Measurements from ENCODE around the gene CCDC134. TPM values are rescaled to one million over a fixed set of nuclear protein-coding genes. Genes with fewer than 3 reads are reported as not detected.
"Not testable (repeated sequence)": the region's sequence is repeated elsewhere in the genome, so short reads cannot be mapped to it uniquely, and the experiment has no call there.

Gene CCDC134
- total RNA-seq, 1 donor from 2014 or later = 19.7 TPM

DNA sequence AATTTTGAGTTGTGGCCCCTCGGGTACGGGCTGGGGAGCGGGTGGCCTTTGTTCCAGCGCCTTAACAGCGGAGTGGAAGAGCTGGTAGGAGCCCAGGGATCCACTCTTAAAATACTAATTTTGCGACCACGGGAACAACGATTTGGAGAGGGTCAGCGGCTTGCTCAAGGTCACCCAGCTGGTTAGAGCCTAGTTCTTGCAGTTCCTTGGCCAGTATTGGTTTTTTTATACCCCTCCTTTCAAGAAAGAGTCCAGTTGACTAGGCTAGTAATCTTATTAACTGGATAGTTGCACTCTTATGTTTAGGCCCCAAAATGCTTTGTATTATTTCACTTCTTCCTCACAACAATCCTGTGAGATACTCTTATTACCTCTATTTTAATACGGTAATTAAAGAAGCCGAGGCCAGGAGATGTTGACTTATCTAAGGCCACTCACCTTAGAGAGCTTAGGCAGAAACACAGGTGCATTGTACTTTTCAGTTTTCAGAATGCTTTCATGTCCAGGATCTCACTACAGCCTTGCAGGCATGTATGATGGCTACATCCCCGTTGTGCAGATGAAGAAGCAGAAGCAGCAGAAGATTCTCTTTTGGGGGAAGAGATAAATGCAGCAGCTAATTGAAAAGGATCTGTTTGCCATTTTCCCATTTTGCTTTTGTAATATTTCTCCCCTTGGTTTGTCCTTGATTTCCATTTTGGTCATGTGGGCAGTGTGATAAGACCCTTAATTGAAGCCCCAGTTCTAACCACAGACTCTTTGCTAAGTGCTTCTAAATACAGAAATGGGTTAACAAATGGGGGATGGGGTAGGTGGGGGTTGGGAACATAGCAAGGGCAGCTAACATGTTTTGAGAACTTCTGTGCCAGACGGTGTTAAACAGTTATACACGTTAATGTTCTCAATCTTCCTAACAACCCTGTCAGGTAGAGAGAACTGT, 33.8 kb downstream of the CCDC134 start:
- peaks cover 71% of the 10 kb centered on the region for H3K36me3 Mint-ChIP-seq (ENCODE audit: low read depth)

DNA sequence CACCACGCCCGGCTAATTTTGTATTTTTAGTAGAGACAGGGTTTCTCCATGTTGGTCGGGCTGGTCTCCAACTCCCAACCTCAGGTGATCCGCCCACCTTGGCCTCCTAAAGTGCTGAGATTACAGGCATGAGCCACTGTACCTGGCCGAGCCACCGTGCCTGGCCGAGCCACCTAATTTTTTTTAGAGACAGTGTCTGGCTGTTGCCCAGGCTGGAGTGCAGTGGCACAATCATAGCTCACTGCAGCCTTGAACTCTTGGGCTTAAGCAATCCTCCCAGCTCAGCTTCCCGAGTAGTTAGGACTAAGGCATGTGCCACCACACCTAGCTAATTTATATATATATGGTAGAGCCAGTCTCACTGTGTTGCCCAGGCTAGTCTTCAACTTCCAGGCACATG, 35.0 kb downstream of the CCDC134 start:
- peak overlapping the region; percentile 46 for H3K27ac Mint-ChIP-seq
- not testable (repeated sequence) for H3K27me3 Mint-ChIP-seq, H3K9me3 Mint-ChIP-seq, H3K4me3 Mint-ChIP-seq, DNase-seq
- H3K36me3 Mint-ChIP-seq (ENCODE audit: low read depth) = peaks cover 73% of the 10 kb centered on the region
- intact Hi-C loops (cut with micrococcal nuclease) = loop anchor here (10.0 kb wide), 1 partner anchor 239 kb away; the partner anchor contains the start of genes NAGA, PHETA2 and SMDT1
- H3K4me1 Mint-ChIP-seq = peaks cover 62% of the 10 kb centered on the region

More for the DNA sequence above, 33.8 kb downstream of the CCDC134 start:
- Mint-ChIP-seq H3K27me3 (peaks cover 2% of the 10 kb centered on the region), H3K27ac (peak overlapping the region; percentile 97), H3K4me1 (peaks cover 55% of the 10 kb centered on the region), H3K4me3 (peak overlapping the region; percentile 99), H3K9me3 (peaks cover 8% of the 10 kb centered on the region)
- intact Hi-C loops (cut with micrococcal nuclease) = loop anchor here (1.0 to 10.0 kb wide), 3 partner anchors 9 to 241 kb away; partner anchors contain the start of genes NAGA, PHETA2 and SMDT1
- peak; percentile 70 for DNase-seq

DNA sequence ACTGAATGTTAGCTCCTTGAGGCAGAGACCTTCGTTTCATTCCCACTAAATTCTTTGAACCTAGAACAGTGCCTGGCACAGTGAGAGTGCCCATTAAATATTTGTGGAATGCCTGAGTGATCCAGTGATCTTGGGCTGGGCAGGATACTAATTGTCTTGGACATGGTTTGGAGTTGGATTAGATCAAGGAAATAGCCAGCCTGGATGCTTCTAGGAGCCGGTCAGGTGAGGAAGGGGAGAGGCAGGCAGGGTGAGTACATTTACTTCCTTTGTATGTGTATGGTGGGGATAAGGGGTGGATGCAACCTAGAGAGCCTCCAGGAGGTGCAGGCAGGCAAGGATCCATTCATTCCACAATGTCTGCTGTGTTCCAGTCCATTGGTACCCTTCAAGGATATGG, 36.1 kb downstream of the CCDC134 start:
- H3K9me3 Mint-ChIP-seq = peaks cover 8% of the 10 kb centered on the region
- H3K4me1 Mint-ChIP-seq = peaks cover 64% of the 10 kb centered on the region
- no peak for DNase-seq
- H3K27ac Mint-ChIP-seq = peak overlapping the region; percentile 46
- peak overlapping the region; percentile 17 for H3K4me3 Mint-ChIP-seq
- peaks cover 74% of the 10 kb centered on the region for H3K36me3 Mint-ChIP-seq (ENCODE audit: low read depth)
- H3K27me3 Mint-ChIP-seq = peaks cover 2% of the 10 kb centered on the region
- intact Hi-C loops (cut with micrococcal nuclease) = loop anchor here (10.0 kb wide), 1 partner anchor 238 kb away; the partner anchor contains the start of genes NAGA, PHETA2 and SMDT1

DNA sequence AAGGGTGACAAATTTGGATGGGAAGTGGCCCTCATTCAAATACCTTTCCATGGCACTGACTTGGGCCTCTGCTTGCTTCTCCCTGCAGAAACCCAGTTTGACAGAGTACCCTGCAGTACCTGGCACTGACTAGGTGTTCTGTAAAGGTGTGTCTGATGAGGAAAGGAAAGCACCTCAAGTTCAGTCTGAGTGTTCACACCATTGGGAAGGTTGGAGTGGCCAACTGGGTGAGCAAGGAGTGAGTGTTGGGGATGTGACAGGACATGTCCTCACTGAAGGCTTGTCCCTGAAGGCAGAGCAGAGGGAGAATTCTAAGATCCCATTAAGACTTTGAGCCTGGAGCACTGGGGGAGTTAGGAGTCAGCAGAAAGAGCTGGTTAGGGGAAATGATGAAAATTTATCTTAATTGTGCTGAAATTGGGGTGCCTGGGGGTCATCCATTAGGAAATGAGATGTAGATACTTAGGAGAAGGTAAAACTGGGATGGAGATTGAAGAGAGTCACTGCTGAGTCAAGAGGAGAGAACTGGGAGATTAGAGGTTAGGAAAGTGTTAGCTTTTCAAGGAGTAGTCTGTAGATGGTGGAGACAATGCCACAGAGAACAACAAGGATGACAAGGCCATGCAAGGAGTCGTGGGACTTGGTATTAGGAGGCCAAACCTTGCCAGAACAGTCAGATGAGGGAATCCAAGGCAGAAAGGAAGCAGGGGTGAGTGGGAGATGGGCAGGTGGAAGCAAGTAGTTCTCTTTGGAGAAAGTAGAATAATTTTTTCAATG, 38.6 kb downstream of the CCDC134 start:
- Mint-ChIP-seq H3K9me3 (peaks cover 8% of the 10 kb centered on the region), H3K36me3 (ENCODE audit: low read depth) (peaks cover 71% of the 10 kb centered on the region), H3K27ac (peak overlapping the region; percentile 71), H3K27me3 (no peaks in the 10 kb centered on the region), H3K4me3 (peak overlapping the region; percentile 15), H3K4me1 (peaks cover 70% of the 10 kb centered on the region)
- no peak for DNase-seq
- intact Hi-C loops (cut with micrococcal nuclease) = loop anchor here (10.0 kb wide), 1 partner anchor 236 kb away; the partner anchor contains the start of genes NAGA, PHETA2 and SMDT1

DNA sequence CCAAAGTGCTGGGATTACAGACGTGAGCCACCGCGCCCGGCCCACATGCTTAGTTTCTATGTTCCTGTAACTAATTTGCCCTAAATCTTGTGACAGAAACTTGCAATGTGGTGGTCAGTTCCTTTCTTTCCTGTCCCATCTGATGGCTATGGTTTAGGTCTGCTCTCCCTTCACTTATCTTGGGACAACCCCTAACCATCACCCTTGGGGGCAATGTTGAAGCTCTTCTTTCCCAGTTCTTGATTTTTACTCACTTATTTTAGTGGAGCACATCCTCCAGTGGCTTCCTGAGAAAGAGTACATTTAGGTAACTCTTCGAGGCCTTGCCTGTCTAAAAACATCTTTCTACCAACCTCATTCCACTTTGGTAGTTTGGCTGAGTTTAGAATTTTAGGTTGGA, 39.7 kb downstream of the CCDC134 start:
- Mint-ChIP-seq H3K4me3 (no peak overlapping the region), H3K4me1 (peaks cover 69% of the 10 kb centered on the region), H3K27ac (no peak overlapping the region), H3K9me3 (peaks cover 8% of the 10 kb centered on the region), H3K36me3 (ENCODE audit: low read depth) (peaks cover 68% of the 10 kb centered on the region), H3K27me3 (no peaks in the 10 kb centered on the region)
- intact Hi-C loops (cut with micrococcal nuclease) = no loop called here
- no peak for DNase-seq

DNA sequence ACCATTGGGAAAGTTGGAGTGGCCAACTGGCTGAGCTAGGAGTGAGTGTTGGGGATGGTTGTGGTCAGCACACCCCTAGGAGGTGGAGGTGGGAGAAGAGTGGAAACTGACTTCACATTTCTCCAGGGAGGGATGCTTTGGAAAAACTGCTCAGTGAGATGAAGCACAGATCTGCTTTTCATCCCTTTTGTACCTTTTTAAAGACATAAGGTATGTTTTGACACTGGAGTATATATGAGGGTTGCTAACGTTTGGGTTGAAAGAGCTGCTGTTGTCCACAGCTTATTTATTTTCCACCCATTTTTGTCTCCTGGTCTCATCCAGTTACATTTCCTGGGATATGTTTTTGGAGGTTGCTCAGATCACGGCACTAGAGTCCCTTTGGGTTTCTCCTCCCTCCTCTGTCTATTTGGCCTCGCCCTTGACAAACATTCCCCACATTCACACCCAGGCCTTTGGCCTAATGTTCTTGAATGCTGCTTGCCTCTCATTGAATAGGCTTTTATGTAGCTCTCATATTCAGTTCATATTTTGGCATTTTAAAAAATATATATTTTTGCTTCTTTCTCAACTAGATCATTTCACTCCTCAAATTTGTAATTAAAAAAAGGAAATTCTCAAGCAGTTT, 40.7 kb downstream of the CCDC134 start:
- H3K27ac Mint-ChIP-seq = peak overlapping the region; percentile 71
- H3K9me3 Mint-ChIP-seq = peaks cover 5% of the 10 kb centered on the region
- intact Hi-C loops (cut with micrococcal nuclease) = no loop called here

DNA sequence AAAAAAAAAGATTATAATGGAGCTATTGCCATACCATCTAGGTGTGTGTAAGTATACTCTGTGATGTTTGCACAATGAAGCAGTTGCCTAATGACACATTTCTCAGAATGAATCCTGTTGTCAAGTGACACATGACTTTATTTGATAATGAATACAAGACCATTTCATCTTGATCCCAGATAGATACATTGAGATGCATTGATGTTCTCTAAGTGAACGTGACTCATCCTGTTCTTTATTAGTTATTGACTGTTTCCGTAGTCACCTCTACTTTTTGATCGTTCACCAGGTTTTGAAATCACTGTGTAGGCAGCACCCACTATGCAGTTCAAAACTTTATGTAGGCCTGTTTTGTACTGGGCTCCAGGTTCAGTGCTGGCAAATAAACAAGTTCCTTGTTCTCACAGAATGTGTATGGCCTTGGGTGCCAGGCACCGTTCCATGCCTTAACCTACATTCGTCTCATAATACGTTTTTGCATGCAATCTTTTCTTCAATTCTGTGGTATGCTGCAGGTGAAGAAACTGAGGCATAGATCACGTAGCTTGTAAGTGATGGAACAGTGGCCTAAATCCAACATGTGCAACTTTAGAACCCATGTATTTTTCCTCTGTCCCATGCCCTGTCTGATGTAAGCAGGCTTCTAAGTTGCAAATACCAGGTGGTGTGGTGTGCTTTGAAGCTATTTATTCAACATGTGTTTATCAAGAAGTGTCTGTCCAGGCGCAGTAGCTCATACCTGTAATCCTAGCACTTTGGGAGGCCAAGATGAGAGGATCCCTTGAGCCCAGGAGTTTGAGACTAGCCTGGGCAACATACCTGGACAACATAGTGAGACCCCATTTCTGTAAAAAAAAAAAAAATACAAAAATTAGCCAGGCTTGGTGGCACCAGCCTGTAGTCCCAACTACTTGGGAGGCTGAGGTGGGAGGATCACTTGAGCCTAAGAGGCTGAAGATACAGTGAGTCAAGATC, 42.8 kb downstream of the CCDC134 start:
- no peaks in the 10 kb centered on the region for H3K9me3 Mint-ChIP-seq
- no peak for DNase-seq
- H3K27me3 Mint-ChIP-seq = no peaks in the 10 kb centered on the region
- intact Hi-C loops (cut with micrococcal nuclease) = loop anchor here (1.0 kb wide), 3 partner anchors 9 to 30 kb away; no protein-coding TSS in a partner anchor
- H3K4me3 Mint-ChIP-seq = peak overlapping the region; percentile 33
- peaks cover 57% of the 10 kb centered on the region for H3K36me3 Mint-ChIP-seq (ENCODE audit: low read depth)
- H3K4me1 Mint-ChIP-seq = peaks cover 73% of the 10 kb centered on the region
- peak overlapping the region; percentile 87 for H3K27ac Mint-ChIP-seq

More for the DNA sequence above, 40.7 kb downstream of the CCDC134 start:
- Mint-ChIP-seq H3K4me3 (no peak overlapping the region), H3K36me3 (ENCODE audit: low read depth) (peaks cover 65% of the 10 kb centered on the region), H3K27me3 (no peaks in the 10 kb centered on the region), H3K4me1 (peaks cover 71% of the 10 kb centered on the region)
- no peak for DNase-seq

DNA sequence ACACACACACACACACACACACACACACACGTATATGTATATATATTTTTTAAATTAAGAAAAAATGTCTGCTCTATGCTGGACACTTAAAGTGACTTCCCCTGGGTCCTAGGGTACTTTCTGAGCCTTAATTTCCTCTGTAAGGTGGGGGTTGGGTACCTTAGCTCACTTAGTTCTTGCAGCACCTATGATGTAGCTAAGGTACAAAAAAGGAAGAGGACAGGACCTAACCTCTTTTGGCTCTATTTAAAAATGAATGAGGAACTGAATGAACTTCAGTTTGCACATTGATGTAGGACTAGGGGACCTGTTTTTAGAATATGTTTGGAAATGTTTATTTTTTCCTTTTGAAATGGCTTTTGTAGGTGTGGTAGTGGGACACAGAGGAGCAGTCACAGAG, 43.6 kb downstream of the CCDC134 start:
- Mint-ChIP-seq H3K27me3 (no peaks in the 10 kb centered on the region), H3K36me3 (ENCODE audit: low read depth) (peaks cover 52% of the 10 kb centered on the region), H3K27ac (peak overlapping the region; percentile 78), H3K9me3 (no peaks in the 10 kb centered on the region), H3K4me3 (peak overlapping the region; percentile 42), H3K4me1 (peaks cover 72% of the 10 kb centered on the region)
- no peak for DNase-seq
- intact Hi-C loops (cut with micrococcal nuclease) = no loop called here

DNA sequence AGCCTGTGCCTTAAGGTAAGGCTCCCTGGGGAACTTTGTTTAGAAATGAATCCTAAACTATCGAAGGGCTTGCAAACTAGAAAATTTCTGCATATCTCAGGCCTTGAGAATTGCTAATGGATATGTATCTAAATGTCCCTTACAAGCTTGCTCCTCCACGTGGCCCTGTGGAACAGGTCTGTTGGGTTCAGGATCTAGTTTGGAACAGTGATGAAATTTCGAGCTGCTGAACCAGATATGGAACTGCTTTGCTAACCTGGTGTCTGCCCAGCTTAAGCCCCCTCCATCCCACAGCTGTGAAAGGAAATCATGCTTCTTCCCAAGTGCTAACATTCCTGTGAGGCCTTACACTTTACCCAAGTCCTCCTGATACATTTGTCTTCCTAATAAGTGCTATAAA, 44.0 kb downstream of the CCDC134 start:
- DNase-seq = no peak
- no peaks in the 10 kb centered on the region for H3K9me3 Mint-ChIP-seq
- no peaks in the 10 kb centered on the region for H3K27me3 Mint-ChIP-seq
- H3K4me1 Mint-ChIP-seq = peaks cover 70% of the 10 kb centered on the region
- intact Hi-C loops (cut with micrococcal nuclease) = no loop called here
- no peak overlapping the region for H3K27ac Mint-ChIP-seq
- H3K36me3 Mint-ChIP-seq (ENCODE audit: low read depth) = peaks cover 51% of the 10 kb centered on the region
- no peak overlapping the region for H3K4me3 Mint-ChIP-seq

DNA sequence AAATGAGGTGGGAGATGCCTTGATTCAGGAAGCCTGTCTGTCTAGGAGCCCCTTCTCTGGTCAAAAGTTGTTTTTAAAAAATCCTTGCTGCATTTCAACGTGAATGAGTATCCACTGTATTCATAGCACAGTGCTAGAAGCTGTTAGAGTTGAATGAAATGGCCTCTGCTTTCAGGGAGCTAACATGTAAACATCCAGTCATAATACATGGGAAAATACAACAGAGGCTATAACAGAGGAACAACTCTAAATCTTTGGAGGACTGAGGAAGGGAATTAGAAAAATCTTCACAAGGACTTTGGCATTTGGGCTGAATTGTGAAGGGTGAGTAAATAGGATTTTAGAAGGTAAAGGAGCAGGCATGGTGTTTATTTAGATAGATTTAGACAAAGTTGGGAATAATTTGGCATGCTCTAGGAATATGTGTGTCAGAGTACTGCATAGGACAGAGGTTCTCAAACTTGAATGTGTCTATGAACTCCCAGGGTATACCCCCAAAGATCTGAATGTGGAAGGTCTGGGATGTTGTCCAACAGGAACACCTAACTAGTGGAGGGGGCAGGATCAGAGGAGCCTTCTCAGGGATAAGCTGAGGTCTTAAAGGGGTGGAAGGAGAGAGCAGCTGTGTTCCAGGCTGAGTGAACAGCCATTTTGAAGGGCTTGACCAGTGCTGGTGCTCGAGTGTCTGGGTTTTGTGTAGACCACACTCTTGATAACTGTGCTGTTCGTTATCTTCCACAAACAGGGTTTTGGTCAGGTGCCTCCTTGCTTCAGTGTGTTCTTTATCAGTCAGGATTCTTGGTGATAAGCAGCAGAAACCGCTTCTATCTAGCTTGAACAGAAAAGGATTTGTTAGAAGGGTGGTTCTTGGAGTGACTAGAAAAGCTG, 45.1 kb downstream of the CCDC134 start:
- Mint-ChIP-seq H3K27me3 (no peaks in the 10 kb centered on the region), H3K4me1 (peaks cover 62% of the 10 kb centered on the region), H3K4me3 (no peak overlapping the region), H3K36me3 (ENCODE audit: low read depth) (peaks cover 49% of the 10 kb centered on the region), H3K9me3 (no peaks in the 10 kb centered on the region), H3K27ac (peak overlapping the region; percentile 52)
- DNase-seq = no peak
- intact Hi-C loops (cut with micrococcal nuclease) = no loop called here

DNA sequence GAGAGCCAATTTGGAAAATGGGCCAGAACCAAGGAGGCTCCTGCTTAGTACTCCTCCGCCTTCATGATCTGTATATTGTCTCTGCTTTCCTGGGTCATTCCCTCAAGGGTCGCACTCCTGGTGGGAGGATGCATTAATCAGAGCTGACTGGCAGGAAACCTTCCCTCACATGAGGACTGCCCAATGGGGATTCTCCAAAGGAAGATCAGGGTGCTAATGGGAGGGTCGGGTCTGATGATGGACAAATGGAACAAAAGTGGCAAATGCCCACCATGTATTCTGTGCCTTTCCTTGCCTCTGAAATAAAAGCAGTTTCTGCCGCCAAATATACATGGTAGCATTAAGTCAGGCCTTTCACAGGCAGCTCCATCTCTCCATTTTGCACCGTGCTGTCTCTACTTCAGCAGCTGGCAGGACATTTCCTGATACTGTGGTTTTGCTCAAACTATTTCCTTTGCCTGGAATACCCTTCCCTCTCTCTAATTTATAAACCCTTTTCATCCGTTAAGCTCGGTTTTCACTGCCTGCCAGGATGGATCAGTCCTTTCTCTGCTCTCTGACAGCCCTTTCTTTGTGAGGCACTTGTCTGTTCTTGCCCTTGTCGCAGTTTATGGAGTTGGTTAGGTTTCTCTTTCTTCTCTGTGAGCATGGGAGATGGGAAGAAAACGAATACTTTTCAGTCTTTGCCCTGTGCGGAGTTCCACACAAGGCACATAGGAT, 45.9 kb downstream of the CCDC134 start:
- H3K9me3 Mint-ChIP-seq = no peaks in the 10 kb centered on the region
- no peak for DNase-seq
- intact Hi-C loops (cut with micrococcal nuclease) = no loop called here
- no peaks in the 10 kb centered on the region for H3K27me3 Mint-ChIP-seq
- peaks cover 43% of the 10 kb centered on the region for H3K36me3 Mint-ChIP-seq (ENCODE audit: low read depth)
- no peak overlapping the region for H3K4me3 Mint-ChIP-seq
- H3K27ac Mint-ChIP-seq = peak overlapping the region; percentile 52
- peaks cover 56% of the 10 kb centered on the region for H3K4me1 Mint-ChIP-seq

All from activated CD4-positive, alpha-beta T cell treated with anti-CD3 and anti-CD28 coated beads, Interleukin-2, amount 10 ng/mL, durations not matched to agents 24 days and 14 days (primary cell).